ENCODE measurements around the gene SLC35E3. TPM values are rescaled to one million over a fixed set of nuclear protein-coding genes. Genes with fewer than 3 reads are reported as not detected.

Gene SLC35E3
- total and polyA plus RNA-seq, 2 donors from 2014 or later, result 7.7 to 8.7 TPM

GRCh38 chr12:68791897-68792481 lies 46.0 kb downstream of the SLC35E3 start:
- no peak for TF ChIP-seq CTCF (IDR thresholded peaks at IDR 0.05; ENCODE audit: borderline replicate concordance, extremely low read depth, insufficient read depth)
- DNase-seq (no peak), FAIRE-seq (no peak)
- intact Hi-C loops (cut with DNase I), result no loop called here
- no peak overlapping the region for H3K9ac ChIP-seq (ENCODE audit: low read length in 3 of 3)
- H3K4me1 ChIP-seq (ENCODE audit: control insufficient read depth in 2 of 3, insufficient read depth in 2 of 3, low read depth in 1 of 3, low read length in 3 of 3), result no peaks in the 10 kb centered on the region
- H3K27ac ChIP-seq (ENCODE audit: low read depth in 2 of 2, low read length in 2 of 2), result no peak overlapping the region
- H3K36me3 ChIP-seq (ENCODE audit: control insufficient read depth in 2 of 3, insufficient read depth in 3 of 3, low read length in 3 of 3), result no peaks in the 10 kb centered on the region
- H3K9me3 ChIP-seq (ENCODE audit: control insufficient read depth in 2 of 3, insufficient read depth in 1 of 3, low read length in 3 of 3), result no peaks in the 10 kb centered on the region
- no peak overlapping the region for H3K4me3 ChIP-seq (ENCODE audit: low read length in 3 of 3)
- no peaks in the 10 kb centered on the region for H3K27me3 ChIP-seq (ENCODE audit: control insufficient read depth, insufficient read depth, low read length)

- no peak for TF ChIP-seq CTCF (IDR thresholded peaks at IDR 0.05; ENCODE audit: borderline replicate concordance, extremely low read depth, insufficient read depth)
- H3K4me1 ChIP-seq (ENCODE audit: control insufficient read depth in 2 of 3, insufficient read depth in 2 of 3, low read depth in 1 of 3, low read length in 3 of 3), result no peaks in the 10 kb centered on the region
- no peaks in the 10 kb centered on the region for H3K36me3 ChIP-seq (ENCODE audit: control insufficient read depth in 2 of 3, insufficient read depth in 3 of 3, low read length in 3 of 3)
- no peak overlapping the region for H3K4me3 ChIP-seq (ENCODE audit: low read length in 3 of 3)
- H3K9ac ChIP-seq (ENCODE audit: low read length in 3 of 3), result no peak overlapping the region
- intact Hi-C loops (cut with DNase I), result no loop called here
- DNase-seq (peak in 1 of 5 donors; percentile 27), FAIRE-seq (no peak)
- H3K27me3 ChIP-seq (ENCODE audit: control insufficient read depth, insufficient read depth, low read length), result no peaks in the 10 kb centered on the region
- no peak overlapping the region for H3K27ac ChIP-seq (ENCODE audit: low read depth in 2 of 2, low read length in 2 of 2)
- no peaks in the 10 kb centered on the region for H3K9me3 ChIP-seq (ENCODE audit: control insufficient read depth in 2 of 3, insufficient read depth in 1 of 3, low read length in 3 of 3)
Observed at GRCh38 chr12:68792952-68793351, 47.0 kb downstream of the SLC35E3 start.

GRCh38 chr12:68793436-68793835 lies 47.5 kb downstream of the SLC35E3 start:
- Histone ChIP-seq H3K27me3 (ENCODE audit: control insufficient read depth, insufficient read depth, low read length) (no peaks in the 10 kb centered on the region), H3K9me3 (ENCODE audit: control insufficient read depth in 2 of 3, insufficient read depth in 1 of 3, low read length in 3 of 3) (no peaks in the 10 kb centered on the region), H3K27ac (ENCODE audit: low read depth in 2 of 2, low read length in 2 of 2) (no peak overlapping the region), H3K4me3 (ENCODE audit: low read length in 3 of 3) (no peak overlapping the region), H3K9ac (ENCODE audit: low read length in 3 of 3) (no peak overlapping the region), H3K4me1 (ENCODE audit: control insufficient read depth in 2 of 3, insufficient read depth in 2 of 3, low read depth in 1 of 3, low read length in 3 of 3) (no peaks in the 10 kb centered on the region), H3K36me3 (ENCODE audit: control insufficient read depth in 2 of 3, insufficient read depth in 3 of 3, low read length in 3 of 3) (no peaks in the 10 kb centered on the region)
- no peak for DNase-seq
- TF ChIP-seq CTCF (IDR thresholded peaks at IDR 0.05; ENCODE audit: borderline replicate concordance, extremely low read depth, insufficient read depth), result no peak
- FAIRE-seq, result no peak
- intact Hi-C loops (cut with DNase I), result no loop called here
